Large intestine (tissue), 3 donors: ENCODE data around the gene PDE8A. TPM values are rescaled to one million over a fixed set of nuclear protein-coding genes. Genes with fewer than 3 reads are reported as not detected.

Source experiments
- DNase-seq, 2 donors: peaks; one replicate each; pipeline versions ENCODE4 v3.0.0 to v3.0.0-alpha.2; 2013
- H3K27ac ChIP-seq: one replicate; pipeline ENCODE4 v1.5.1; 2013; ENCODE audit warnings: low read length
- H3K27me3 ChIP-seq: 2 replicates; pipeline ENCODE4 v1.6.1; 2013; ENCODE audit warnings: low read length; ENCODE audit not compliant: control insufficient read depth, insufficient read depth
- H3K36me3 ChIP-seq: 2 replicates; pipeline ENCODE4 v1.6.1; 2013; ENCODE audit warnings: low read length; ENCODE audit not compliant: control insufficient read depth, insufficient read depth
- H3K4me1 ChIP-seq: one replicate; pipeline ENCODE4 v1.6.1; 2013; ENCODE audit warnings: low read length; ENCODE audit not compliant: control insufficient read depth, insufficient read depth
- H3K4me3 ChIP-seq: one replicate; pipeline ENCODE4 v1.5.1; 2013; ENCODE audit warnings: low read length
- H3K9me3 ChIP-seq: one replicate; pipeline ENCODE4 v1.6.1; 2013; ENCODE audit warnings: mild to moderate bottlenecking, low read depth, low read length, moderate library complexity; ENCODE audit not compliant: control insufficient read depth
- WGBS: methylation state at CpG from one replicate; pipeline ENCODE4 v1.1.5; 2013; ENCODE audit warnings: low lambda C conversion rate; ENCODE audit not compliant: insufficient coverage; 5-methylcytosine and 5-hydroxymethylcytosine counted together
- polyA plus RNA-seq: library from polyadenylated mRNA; unstranded; fragments of 120-200 nt; gene quantifications from one replicate; pipeline ENCODE4 v1.2.1, GENCODE V29; 2013

PDE8A gene
- polyA plus RNA-seq, 1 donor = 58.2 TPM

GRCh38 chr15:85099195-85099803 lies 117.6 kb downstream of the PDE8A start:
- Histone ChIP-seq H3K27me3 (no peaks in the 10 kb centered on the region), H3K4me3 (no peak overlapping the region), H3K9me3 (no peaks in the 10 kb centered on the region), H3K36me3 (peaks cover 30% of the 10 kb centered on the region), H3K4me1 (peaks cover 9% of the 10 kb centered on the region), H3K27ac (no peak overlapping the region)
- WGBS = 87% methylated on average over 3 of the region's 10 CpGs
- no peak for DNase-seq

DNA sequence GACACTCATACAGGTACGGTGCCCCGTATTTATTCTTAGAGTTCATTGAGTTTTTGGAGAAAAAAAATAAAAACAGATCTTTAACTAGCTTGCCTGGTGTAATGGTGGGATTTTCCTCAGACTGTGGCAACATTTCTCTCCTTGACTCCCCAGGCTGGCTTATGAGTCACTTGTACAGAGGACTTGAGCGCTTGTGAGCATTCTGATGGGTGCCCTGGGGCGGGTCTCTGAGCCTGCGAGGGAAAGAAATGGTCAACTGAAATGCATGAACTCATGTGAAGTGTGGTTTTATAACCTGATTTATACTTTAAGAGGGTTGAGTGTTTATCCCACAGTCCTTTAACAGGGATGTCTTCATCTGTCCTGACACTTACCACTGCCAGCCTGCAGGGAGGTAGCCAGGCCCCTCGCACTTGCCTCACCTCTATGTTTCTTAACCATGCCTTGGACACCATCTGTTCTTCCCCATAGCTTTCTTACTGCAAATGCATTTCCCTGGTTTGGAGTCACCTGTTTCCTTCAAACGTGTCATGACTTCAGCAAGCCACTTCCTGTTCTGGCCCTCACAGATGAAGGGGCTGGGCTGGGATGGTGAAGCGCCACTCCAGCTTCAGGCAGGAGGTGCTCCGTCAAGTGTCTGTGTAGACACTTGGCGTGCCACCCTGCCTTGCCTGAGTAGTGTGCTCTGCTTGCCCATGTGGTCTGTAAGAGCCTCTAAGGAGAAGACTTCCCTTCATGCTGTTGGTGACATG lies 118.7 kb downstream of the PDE8A start:
- Histone ChIP-seq H3K9me3 (no peaks in the 10 kb centered on the region), H3K36me3 (peaks cover 30% of the 10 kb centered on the region), H3K4me3 (no peak overlapping the region), H3K4me1 (peaks cover 9% of the 10 kb centered on the region), H3K27me3 (no peaks in the 10 kb centered on the region), H3K27ac (no peak overlapping the region)
- WGBS = no CpG with 5 or more reads among the region's 10 CpGs
- DNase-seq = no peak

- Histone ChIP-seq H3K36me3 (peaks cover 40% of the 10 kb centered on the region), H3K4me1 (no peaks in the 10 kb centered on the region), H3K27ac (no peak overlapping the region), H3K9me3 (no peaks in the 10 kb centered on the region), H3K4me3 (no peak overlapping the region), H3K27me3 (no peaks in the 10 kb centered on the region)
- WGBS = 94% methylated on average over 2 of the region's 2 CpGs
- no peak for DNase-seq
These were observed 122.9 kb downstream of the PDE8A start for GRCh38 chr15:85104584-85104983.

DNA sequence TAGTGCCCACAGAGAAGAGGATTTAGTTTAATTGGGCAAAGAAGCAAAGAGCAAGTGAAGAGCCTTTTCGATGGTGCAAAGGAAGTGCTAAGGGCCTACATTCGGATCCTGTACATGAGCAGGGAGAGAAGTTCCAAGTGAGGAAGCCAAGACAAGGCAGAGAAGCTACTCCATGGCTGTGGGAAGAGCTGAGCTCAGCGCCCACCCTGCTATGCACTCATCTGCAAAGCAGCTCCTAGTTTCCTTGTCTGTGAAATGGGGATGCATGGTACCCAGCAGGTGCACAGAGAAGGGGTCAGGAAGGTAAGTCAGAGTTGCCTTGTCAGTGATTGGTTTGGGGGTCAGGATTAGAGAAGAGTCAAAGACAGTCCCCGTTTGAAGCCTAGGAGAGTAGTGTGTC lies 126.5 kb downstream of the PDE8A start:
- no peak for DNase-seq
- Histone ChIP-seq H3K4me1 (no peaks in the 10 kb centered on the region), H3K4me3 (no peak overlapping the region), H3K27ac (no peak overlapping the region), H3K9me3 (no peaks in the 10 kb centered on the region), H3K27me3 (no peaks in the 10 kb centered on the region), H3K36me3 (peaks cover 44% of the 10 kb centered on the region)
- WGBS = 100% methylated on average over 2 of the region's 4 CpGs

GRCh38 chr15:85109333-85109732 lies 127.7 kb downstream of the PDE8A start:
- Histone ChIP-seq H3K27ac (no peak overlapping the region), H3K4me3 (no peak overlapping the region), H3K27me3 (no peaks in the 10 kb centered on the region), H3K4me1 (no peaks in the 10 kb centered on the region), H3K9me3 (no peaks in the 10 kb centered on the region), H3K36me3 (peaks cover 47% of the 10 kb centered on the region)
- WGBS = 100% methylated on average over 1 of the region's 2 CpGs
- DNase-seq = no peak

DNA sequence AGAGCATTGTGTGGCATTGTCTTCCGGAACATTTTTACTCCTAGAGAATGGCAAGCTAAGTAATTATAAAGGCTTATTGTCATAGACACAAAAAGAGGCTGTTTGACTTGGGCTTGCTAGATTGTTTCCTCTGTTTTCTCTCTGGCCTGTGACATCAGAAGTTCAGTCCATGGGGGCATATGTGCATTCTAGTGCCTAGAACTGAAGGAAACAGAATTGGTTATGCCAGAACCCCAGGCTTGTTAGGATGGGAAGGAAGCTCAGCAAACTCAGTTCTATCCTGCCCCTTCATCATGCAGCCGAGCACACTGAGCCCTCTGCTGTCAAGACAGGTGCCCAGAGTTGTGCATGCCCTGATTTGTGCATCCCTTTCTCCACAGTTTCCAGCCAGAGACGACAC lies 131.3 kb downstream of the PDE8A start:
- no peaks in the 10 kb centered on the region for H3K27me3 ChIP-seq
- peaks cover 68% of the 10 kb centered on the region for H3K36me3 ChIP-seq
- WGBS = no CpG with 5 or more reads among the region's 3 CpGs
- no peaks in the 10 kb centered on the region for H3K4me1 ChIP-seq
- H3K9me3 ChIP-seq = no peaks in the 10 kb centered on the region
- no peak for DNase-seq
- H3K27ac ChIP-seq = no peak overlapping the region
- H3K4me3 ChIP-seq = no peak overlapping the region

GRCh38 chr15:85114886-85115285 lies 133.2 kb downstream of the PDE8A start:
- no peak overlapping the region for H3K4me3 ChIP-seq
- no peaks in the 10 kb centered on the region for H3K27me3 ChIP-seq
- no peaks in the 10 kb centered on the region for H3K9me3 ChIP-seq
- WGBS = no CpG with 5 or more reads among the region's 4 CpGs
- peaks cover 62% of the 10 kb centered on the region for H3K36me3 ChIP-seq
- H3K4me1 ChIP-seq = no peaks in the 10 kb centered on the region
- DNase-seq = no peak
- no peak overlapping the region for H3K27ac ChIP-seq

DNA sequence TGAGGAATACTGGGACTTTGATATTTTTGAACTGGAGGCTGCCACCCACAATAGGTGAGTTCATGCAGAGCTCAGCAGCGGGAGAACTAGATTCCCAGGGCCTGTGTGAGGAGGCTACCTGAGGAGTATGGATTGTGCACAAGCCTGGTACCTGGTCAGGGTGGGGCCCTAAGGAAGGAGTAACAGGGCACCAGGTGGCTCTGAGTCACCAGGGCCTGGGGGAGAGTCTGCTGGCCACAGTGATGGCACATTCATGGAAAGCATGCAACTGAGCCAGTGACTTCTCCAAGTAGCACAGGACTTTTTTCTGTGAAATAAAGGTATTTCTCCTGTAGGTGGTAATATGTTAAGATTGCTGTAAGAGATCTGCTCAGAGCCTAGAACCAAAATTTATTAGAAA lies 134.4 kb downstream of the PDE8A start:
- peaks cover 68% of the 10 kb centered on the region for H3K36me3 ChIP-seq
- H3K4me1 ChIP-seq = no peaks in the 10 kb centered on the region
- WGBS = no CpG with 5 or more reads among the region's 1 CpG
- no peak for DNase-seq
- H3K4me3 ChIP-seq = no peak overlapping the region
- no peaks in the 10 kb centered on the region for H3K27me3 ChIP-seq
- no peaks in the 10 kb centered on the region for H3K9me3 ChIP-seq
- no peak overlapping the region for H3K27ac ChIP-seq

DNA sequence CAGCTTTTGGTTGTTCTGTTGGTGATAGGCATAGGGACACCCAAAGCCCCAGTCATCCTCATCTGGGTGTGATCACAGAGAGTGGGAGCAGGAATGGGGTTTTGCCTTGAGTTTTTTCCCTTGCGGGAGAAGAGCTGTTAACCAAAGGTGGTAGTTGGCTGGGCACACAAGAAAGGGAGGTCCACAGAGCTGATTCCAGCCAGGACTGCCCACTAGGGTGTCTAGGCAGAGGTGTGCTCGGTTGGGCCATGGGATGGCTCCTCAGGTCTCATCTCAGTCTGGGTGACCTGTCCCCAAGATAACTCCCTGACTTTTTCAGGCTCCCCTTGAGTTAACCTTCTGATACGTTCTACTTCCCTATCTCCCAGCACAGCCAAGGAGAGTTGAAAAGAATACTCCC lies 134.8 kb downstream of the PDE8A start:
- Histone ChIP-seq H3K4me3 (no peak overlapping the region), H3K9me3 (no peaks in the 10 kb centered on the region), H3K4me1 (no peaks in the 10 kb centered on the region), H3K36me3 (peaks cover 71% of the 10 kb centered on the region), H3K27me3 (no peaks in the 10 kb centered on the region), H3K27ac (no peak overlapping the region)
- 80% methylated on average over 1 of the region's 3 CpGs for WGBS
- DNase-seq = no peak

DNA sequence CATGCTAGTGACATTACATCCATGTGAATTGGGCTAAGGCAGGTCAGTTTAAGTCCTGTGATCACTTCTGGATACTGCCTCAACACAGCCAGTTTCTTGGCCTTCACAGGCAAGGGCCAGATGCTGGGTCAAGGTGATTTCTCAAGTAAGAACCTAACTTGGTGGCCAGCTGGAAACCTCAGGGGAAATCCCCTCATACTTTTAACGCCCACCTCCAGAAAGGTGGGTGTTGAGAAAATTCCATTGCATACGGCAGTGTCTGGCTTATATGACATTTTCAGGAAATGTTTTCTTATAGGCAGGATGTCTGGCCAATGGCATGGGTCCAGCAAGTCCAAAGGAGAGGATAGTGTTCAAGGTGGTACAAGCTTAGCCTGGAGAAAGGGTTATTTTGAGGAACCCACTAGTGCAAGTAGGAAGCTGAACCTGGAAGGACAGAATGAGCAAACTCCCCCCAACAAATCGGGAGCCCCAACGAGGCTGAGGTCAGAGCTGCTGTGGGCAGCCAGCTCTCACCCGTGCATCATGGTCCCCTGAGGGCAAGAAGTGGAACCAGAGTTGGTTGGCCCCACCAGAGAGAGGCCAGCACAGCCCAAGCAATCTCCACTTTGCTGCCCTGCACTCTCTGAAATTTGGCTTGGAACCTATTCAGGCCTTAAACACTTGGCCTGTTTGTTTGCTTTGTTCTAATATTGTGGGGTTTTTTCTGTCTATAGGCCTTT lies 135.4 kb downstream of the PDE8A start:
- Histone ChIP-seq H3K9me3 (no peaks in the 10 kb centered on the region), H3K4me3 (no peak overlapping the region), H3K4me1 (no peaks in the 10 kb centered on the region), H3K36me3 (peaks cover 77% of the 10 kb centered on the region), H3K27ac (no peak overlapping the region), H3K27me3 (no peaks in the 10 kb centered on the region)
- no peak for DNase-seq
- WGBS = no CpG with 5 or more reads among the region's 5 CpGs
